Keratinocyte (primary cell): ENCODE data around the gene SEMA4G. TPM values are rescaled to one million over a fixed set of nuclear protein-coding genes. Genes with fewer than 3 reads are reported as not detected.

Experiments used
- DNase-seq: peaks from one replicate; pipeline ENCODE4 v3.0.0-alpha.2; 2011; ENCODE audit warnings: low read depth, missing footprints, low spot score
- FAIRE-seq: peaks from 2 replicates; lab custom pipeline; 2011; peaks lifted over from hg19 to GRCh38; lab: Jason Lieb, UNC
- H2AFZ ChIP-seq: 2 replicates; pipeline ENCODE4 v1.6.0; 2012; ENCODE audit warnings: low read length, control low read depth, inconsistent platforms; ENCODE audit not compliant: control insufficient read depth
- H3K27ac ChIP-seq: 2 replicates; pipeline ENCODE4 v1.5.1; 2011; ENCODE audit warnings: low read length; ENCODE audit not compliant: control insufficient read depth, insufficient read depth
- H3K27me3 ChIP-seq: 3 replicates; pipeline ENCODE4 v1.6.0; 2011; ENCODE audit warnings: low read length; ENCODE audit not compliant: control insufficient read depth, insufficient read depth; ENCODE audit errors: extremely low read depth
- H3K36me3 ChIP-seq, 2 experiments: 2 replicates in 1 of 2; 3 replicates in 1 of 2; pipeline ENCODE4 v1.5.1; 2011; ENCODE audit warnings: low read length in 2 of 2, mild to moderate bottlenecking in 1 of 2; ENCODE audit not compliant: control insufficient read depth in 2 of 2, insufficient read depth in 2 of 2; ENCODE audit errors: extremely low read depth in 1 of 2
- H3K4me1 ChIP-seq: 3 replicates; pipeline ENCODE4 v1.5.1; 2011; ENCODE audit warnings: low read length; ENCODE audit not compliant: control insufficient read depth, insufficient read depth; ENCODE audit errors: extremely low read depth
- H3K4me2 ChIP-seq: 3 replicates; pipeline ENCODE4 v1.6.0; 2011; ENCODE audit warnings: low read depth, low read length; ENCODE audit not compliant: control insufficient read depth, insufficient read depth; ENCODE audit errors: extremely low read depth
- H3K4me3 ChIP-seq, 3 experiments: fragments of 200-600 bp in 1 of 3; sonication (generic) in 1 of 3; 2 replicates in 2 of 3; 3 replicates in 1 of 3; pipeline ENCODE4 v1.5.1; 2011 to 2016; ENCODE audit warnings: low read length in 3 of 3, mild to moderate bottlenecking in 3 of 3, control low read depth in 2 of 3, inconsistent platforms in 1 of 3, low read depth in 1 of 3, mixed read lengths in 1 of 3, mixed run types in 1 of 3, moderate library complexity in 1 of 3; ENCODE audit not compliant: control insufficient read depth in 2 of 3, insufficient read depth in 2 of 3; ENCODE audit errors: extremely low read depth in 1 of 3
- H3K79me2 ChIP-seq: 2 replicates; pipeline ENCODE4 v1.6.0; 2012; ENCODE audit warnings: low read length; ENCODE audit not compliant: control insufficient read depth, insufficient read depth
- H3K9ac ChIP-seq: 3 replicates; pipeline ENCODE4 v1.6.0; 2011; ENCODE audit warnings: low read length; ENCODE audit not compliant: control insufficient read depth, insufficient read depth; ENCODE audit errors: extremely low read depth
- H3K9me1 ChIP-seq: 3 replicates; pipeline ENCODE4 v1.6.0; 2011; ENCODE audit warnings: low read length; ENCODE audit not compliant: control insufficient read depth, insufficient read depth; ENCODE audit errors: extremely low read depth
- H3K9me3 ChIP-seq: 2 replicates; pipeline ENCODE4 v1.5.1; 2012; ENCODE audit warnings: low read depth, low read length; ENCODE audit not compliant: control insufficient read depth
- H4K20me1 ChIP-seq: 3 replicates; pipeline ENCODE4 v1.6.0; 2011; ENCODE audit warnings: low read length; ENCODE audit not compliant: control insufficient read depth, insufficient read depth; ENCODE audit errors: extremely low read depth
- CTCF ChIP-seq, 3 experiments: IDR thresholded peaks in 1 of 3; conservative IDR thresholded peaks in 1 of 3; optimal IDR thresholded peaks in 1 of 3; 2 replicates in 2 of 3; 3 replicates in 1 of 3; pipeline versions ENCODE3 to v1.5.1; 2011; ENCODE audit warnings: low read length in 3 of 3, mild to moderate bottlenecking in 3 of 3, moderate library complexity in 2 of 3, control low read depth in 1 of 3, inconsistent platforms in 1 of 3; ENCODE audit not compliant: insufficient read depth in 2 of 3; ENCODE audit errors: extremely low read depth in 1 of 3
- EZH2 ChIP-seq: IDR thresholded peaks from one replicate; pipeline ENCODE4 v1.6.1; 2012; ENCODE audit warnings: inconsistent platforms, mild to moderate bottlenecking, low read length, moderate library complexity
- dilution Hi-C: fragments of 300-500 bp; cut with MboI; formaldehyde crosslinking; loops from one replicate; pipeline ENCODE4 v1.7.0; 2020; ENCODE audit warnings: low sequenced_read_pairs; ENCODE audit not compliant: extremely low pct_ligation_motif_present
- polyA plus RNA-seq, 5 experiments: library from polyadenylated mRNA; depleted of rRNA in 3 of 5; stranded (reverse) in 3 of 5; stranded (forward) in 1 of 5; unstranded in 1 of 5; fragments of >200 nt; gene quantifications; 1 replicate in 1 of 5; 2 replicates in 3 of 5; 3 replicates in 1 of 5; pipeline versions ENCODE4 v1.2.1 to v1.2.3, GENCODE V29; 2011 to 2012; ENCODE audit warnings: missing spikeins in 2 of 5, low read depth in 1 of 5, low replicate concordance in 1 of 5

The SEMA4G gene
- polyA plus RNA-seq, 1 donor (not counting 4 experiments of a cell fraction or from before 2014, with no cell fraction given), result 1.2 TPM

- FAIRE-seq (no peak), DNase-seq (no peak)
- TF ChIP-seq CTCF (optimal IDR thresholded peaks at IDR 0.05 in 1 of 3, IDR thresholded peaks at IDR 0.05 in 1 of 3, conservative IDR thresholded peaks at IDR 0.05 in 1 of 3; ENCODE audit: extremely low read depth in 1 of 3, insufficient read depth in 2 of 3, low read length in 3 of 3), result no peak
- no peak for TF ChIP-seq EZH2
- Histone ChIP-seq H3K9ac (no peak overlapping the region), H3K79me2 (no peaks in the 10 kb centered on the region), H3K4me3 (no peak overlapping the region), H2AFZ (no peak overlapping the region), H3K27me3 (no peaks in the 10 kb centered on the region), H3K9me1 (no peaks in the 10 kb centered on the region), H4K20me1 (no peaks in the 10 kb centered on the region), H3K36me3 (peaks cover 5 to 17% of the 10 kb centered on the region in 2 experiments), H3K4me1 (no peaks in the 10 kb centered on the region), H3K27ac (no peak overlapping the region), H3K4me2 (no peak overlapping the region), H3K9me3 (no peaks in the 10 kb centered on the region)
- dilution Hi-C loops, result no loop called here
These were observed 25.8 kb upstream of the SEMA4G start for GRCh38 chr10:100943508-100943907.

- TF ChIP-seq EZH2 (no peak), CTCF (optimal IDR thresholded peaks at IDR 0.05 in 1 of 3, IDR thresholded peaks at IDR 0.05 in 1 of 3, conservative IDR thresholded peaks at IDR 0.05 in 1 of 3; ENCODE audit: extremely low read depth in 1 of 3, insufficient read depth in 2 of 3, low read length in 3 of 3) (no peak)
- H3K4me1 ChIP-seq, result no peaks in the 10 kb centered on the region
- H3K9me3 ChIP-seq, result no peaks in the 10 kb centered on the region
- no peak overlapping the region for H3K9ac ChIP-seq
- peaks cover 4 to 12% of the 10 kb centered on the region in 2 experiments for H3K36me3 ChIP-seq
- no peak overlapping the region for H3K27ac ChIP-seq
- FAIRE-seq (no peak), DNase-seq (no peak)
- H3K4me2 ChIP-seq, result no peak overlapping the region
- no peaks in the 10 kb centered on the region for H3K79me2 ChIP-seq
- dilution Hi-C loops, result no loop called here
- H3K9me1 ChIP-seq, result no peaks in the 10 kb centered on the region
- no peaks in the 10 kb centered on the region for H4K20me1 ChIP-seq
- no peak overlapping the region for H2AFZ ChIP-seq
- no peaks in the 10 kb centered on the region for H3K27me3 ChIP-seq
- no peak overlapping the region for H3K4me3 ChIP-seq
These were observed 23.6 kb upstream of the SEMA4G start for GRCh38 chr10:100945754-100946153.
